ENCODE results near the gene HLA-DOA.

HLA-DOA gene

GRCh38 chr6:32967151-32968091 is 42.0 kb downstream of the HLA-DOA start:
- H3K36me3 ChIP-seq: peaks cover 3 to 4% (median 3%) of the 10 kb centered on the region in 11 experiments
- H3K4me3 ChIP-seq: peak overlapping the region; percentile 67 to 99 (median 78)
- peaks cover 3 to 4% (median 3%) of the 10 kb centered on the region in 11 experiments for H4K20me1 ChIP-seq
- H3K4me1 ChIP-seq: peaks cover 27 to 49% (median 36%) of the 10 kb centered on the region in 10 experiments
- H3K9ac ChIP-seq: peak overlapping the region; percentile 96 to 100 (median 99)
- no peaks in the 10 kb centered on the region for H3K27me3 ChIP-seq
- H3K4me2 ChIP-seq: peak overlapping the region; percentile 76 to 95 (median 86)
- H3K27ac ChIP-seq: peak overlapping the region; percentile 98 to 100 (median 100)
- TF ChIP-seq Cebpa-rat (IDR thresholded peaks at IDR 0.05): no peak
- peaks cover 0 to under 1% (median 0%) of the 10 kb centered on the region in 11 experiments; a peak in 6 of 22 replicates for H3K9me3 ChIP-seq (replicated peaks in 1 of 11)

GRCh38 chr6:32964776-32965175 is 44.6 kb downstream of the HLA-DOA start:
- H4K20me1 ChIP-seq: no peaks in the 10 kb centered on the region
- TF ChIP-seq Cebpa-rat (IDR thresholded peaks at IDR 0.05): no peak
- H3K27ac ChIP-seq: no peak overlapping the region
- H3K36me3 ChIP-seq: no peaks in the 10 kb centered on the region
- H3K4me3 ChIP-seq: no peak overlapping the region
- H3K4me1 ChIP-seq: peaks cover 29 to 59% (median 42%) of the 10 kb centered on the region in 10 experiments
- peaks cover 0 to 5% (median 0%) of the 10 kb centered on the region in 11 experiments; a peak in 2 of 22 replicates for H3K9me3 ChIP-seq (replicated peaks in 1 of 11)
- H3K9ac ChIP-seq: no peak overlapping the region
- no peaks in the 10 kb centered on the region for H3K27me3 ChIP-seq
- peak overlapping the region in 2 of 11 experiments; percentile 56 to 61; a peak in 2 of 22 replicates for H3K4me2 ChIP-seq

GRCh38 chr6:32963866-32964265 is 45.5 kb downstream of the HLA-DOA start:
- H3K36me3 ChIP-seq: no peaks in the 10 kb centered on the region

GRCh38 chr6:32962213-32962826 is 47.1 kb downstream of the HLA-DOA start:
- no peak overlapping the region for H3K9ac ChIP-seq
- H3K27me3 ChIP-seq: no peaks in the 10 kb centered on the region
- H3K27ac ChIP-seq: no peak overlapping the region
- no peak for TF ChIP-seq Cebpa-rat (IDR thresholded peaks at IDR 0.05)
- H3K9me3 ChIP-seq (replicated peaks in 1 of 11): peaks cover 0 to 5% (median 0%) of the 10 kb centered on the region in 11 experiments; a peak in 2 of 22 replicates
- H3K4me2 ChIP-seq: peak overlapping the region in 7 of 11 experiments; percentile 30 to 79 (median 66); a peak in 14 of 22 replicates
- peaks cover 26 to 58% (median 37%) of the 10 kb centered on the region in 10 experiments for H3K4me1 ChIP-seq
- no peaks in the 10 kb centered on the region for H3K36me3 ChIP-seq
- no peak overlapping the region for H3K4me3 ChIP-seq
- no peaks in the 10 kb centered on the region for H4K20me1 ChIP-seq

More at GRCh38 chr6:32963866-32964265, 45.5 kb downstream of the HLA-DOA start:
- no peaks in the 10 kb centered on the region for H4K20me1 ChIP-seq
- H3K4me1 ChIP-seq: peaks cover 29 to 59% (median 42%) of the 10 kb centered on the region in 10 experiments
- H3K4me2 ChIP-seq: peak overlapping the region in 9 of 11 experiments; percentile 5 to 61 (median 26); a peak in 15 of 22 replicates
- H3K9ac ChIP-seq: no peak overlapping the region
- no peaks in the 10 kb centered on the region for H3K27me3 ChIP-seq
- TF ChIP-seq Cebpa-rat (IDR thresholded peaks at IDR 0.05): no peak
- H3K27ac ChIP-seq: no peak overlapping the region
- H3K9me3 ChIP-seq (replicated peaks in 1 of 11): peaks cover 0 to 5% (median 0%) of the 10 kb centered on the region in 11 experiments; a peak in 2 of 22 replicates
- H3K4me3 ChIP-seq: no peak overlapping the region

GRCh38 chr6:32960563-32960962 is 48.8 kb downstream of the HLA-DOA start:
- Histone ChIP-seq H3K4me2 (no peak overlapping the region), H3K27ac (no peak overlapping the region), H3K4me1 (peaks cover 20 to 51% (median 30%) of the 10 kb centered on the region in 10 experiments), H3K9ac (no peak overlapping the region), H3K9me3 (replicated peaks in 1 of 11) (peaks cover 0 to 5% (median 0%) of the 10 kb centered on the region in 11 experiments; a peak in 2 of 22 replicates), H3K27me3 (no peaks in the 10 kb centered on the region), H3K36me3 (no peaks in the 10 kb centered on the region), H4K20me1 (no peaks in the 10 kb centered on the region), H3K4me3 (no peak overlapping the region)
- no peak for TF ChIP-seq Cebpa-rat (IDR thresholded peaks at IDR 0.05)

GRCh38 chr6:32956176-32956575 is 53.2 kb downstream of the HLA-DOA start:
- no peaks in the 10 kb centered on the region for H4K20me1 ChIP-seq
- H3K27me3 ChIP-seq: no peaks in the 10 kb centered on the region
- no peak for TF ChIP-seq Cebpa-rat (IDR thresholded peaks at IDR 0.05)
- H3K9ac ChIP-seq: no peak overlapping the region
- H3K36me3 ChIP-seq: no peaks in the 10 kb centered on the region
- peaks cover 46 to 52% (median 48%) of the 10 kb centered on the region in 10 experiments for H3K4me1 ChIP-seq
- peak overlapping the region in 10 of 11 experiments; percentile 10 to 68 (median 48); a peak in 17 of 22 replicates for H3K4me2 ChIP-seq
- no peaks in the 10 kb centered on the region for H3K9me3 ChIP-seq (replicated peaks in 1 of 11)
- no peak overlapping the region for H3K27ac ChIP-seq
- no peak overlapping the region for H3K4me3 ChIP-seq

- TF ChIP-seq Cebpa-rat (IDR thresholded peaks at IDR 0.05): no peak
- Histone ChIP-seq H3K9me3 (replicated peaks in 1 of 11) (no peaks in the 10 kb centered on the region), H4K20me1 (no peaks in the 10 kb centered on the region; a peak in 1 of 22 replicates), H3K27me3 (no peaks in the 10 kb centered on the region), H3K4me3 (no peak overlapping the region), H3K4me1 (peaks cover 56 to 62% (median 58%) of the 10 kb centered on the region in 10 experiments), H3K4me2 (peak overlapping the region; percentile 10 to 92 (median 57); a peak in 19 of 22 replicates), H3K27ac (peak overlapping the region in 2 of 11 experiments; percentile 9 to 10; a peak in 1 of 22 replicates), H3K36me3 (peaks cover 0 to 7% (median 3%) of the 10 kb centered on the region in 11 experiments; a peak in 6 of 22 replicates), H3K9ac (no peak overlapping the region)
These were observed 54.2 kb downstream of the HLA-DOA start for GRCh38 chr6:32954986-32955802.

- H3K4me3 ChIP-seq: no peak overlapping the region
- H3K9ac ChIP-seq: no peak overlapping the region
- 0 out of 22 replicates have a peak overlapping the region, but pooled peaks of 1 of the 11 experiments have one; percentile 2 for H3K27ac ChIP-seq
- peaks cover 0 to 3% (median 0%) of the 10 kb centered on the region in 11 experiments; a peak in 4 of 22 replicates for H4K20me1 ChIP-seq
- no peaks in the 10 kb centered on the region for H3K9me3 ChIP-seq (replicated peaks in 1 of 11)
- H3K36me3 ChIP-seq: peaks cover 6 to 16% (median 11%) of the 10 kb centered on the region in 11 experiments; a peak in 17 of 22 replicates
- H3K4me2 ChIP-seq: peak overlapping the region; percentile 10 to 92 (median 57); a peak in 18 of 22 replicates
- TF ChIP-seq Cebpa-rat (IDR thresholded peaks at IDR 0.05): no peak
- H3K27me3 ChIP-seq: no peaks in the 10 kb centered on the region
- peaks cover 65 to 71% (median 67%) of the 10 kb centered on the region in 10 experiments for H3K4me1 ChIP-seq
These were observed 55.1 kb downstream of the HLA-DOA start for GRCh38 chr6:32954267-32954666.
